Nephron progenitor cell (in vitro differentiated cells): Measurements from ENCODE around the gene SIPA1L2.

Experiments used
- DNase-seq: peaks from one replicate; pipeline ENCODE4 v3.0.0; 2021
- H3K27ac Mint-ChIP-seq: 2 replicates; pipeline ENCODE4 v1.8.0; 2021; ENCODE audit warnings: mild to moderate bottlenecking, moderate library complexity, mixed read lengths
- H3K27me3 Mint-ChIP-seq: 2 replicates; pipeline ENCODE4 v1.8.0; 2021; ENCODE audit warnings: mild to moderate bottlenecking, low read depth, mixed read lengths; ENCODE audit not compliant: poor library complexity
- H3K36me3 Mint-ChIP-seq: 2 replicates; pipeline ENCODE4 v1.8.0; 2021; ENCODE audit warnings: low read depth, mixed read lengths
- H3K4me1 Mint-ChIP-seq: 2 replicates; pipeline ENCODE4 v1.8.0; 2021; ENCODE audit warnings: mixed read lengths
- H3K4me3 Mint-ChIP-seq: 2 replicates; pipeline ENCODE4 v1.8.0; 2021; ENCODE audit warnings: mild to moderate bottlenecking, moderate library complexity, mixed read lengths
- H3K9me3 Mint-ChIP-seq: 2 replicates; pipeline ENCODE4 v1.8.0; 2021; ENCODE audit warnings: mild to moderate bottlenecking, moderate library complexity, mixed read lengths
- TF ChIP-seq, protein P1 (sequence below): fragments of 200-600 bp; sonication (generic); IDR thresholded peaks from 2 replicates; pipeline ENCODE4 v1.5.0; 2021; ENCODE audit warnings: antibody characterized with exemption

SIPA1L2 gene

GRCh38 chr1:232636799-232637198 is 6.9 kb upstream of the SIPA1L2 start:
- no peaks in the 10 kb centered on the region for H3K9me3 Mint-ChIP-seq
- H3K36me3 Mint-ChIP-seq: no peaks in the 10 kb centered on the region
- no peak for DNase-seq
- H3K4me3 Mint-ChIP-seq: no peak overlapping the region
- H3K27ac Mint-ChIP-seq: no peak overlapping the region
- TF ChIP-seq, protein P1, sequence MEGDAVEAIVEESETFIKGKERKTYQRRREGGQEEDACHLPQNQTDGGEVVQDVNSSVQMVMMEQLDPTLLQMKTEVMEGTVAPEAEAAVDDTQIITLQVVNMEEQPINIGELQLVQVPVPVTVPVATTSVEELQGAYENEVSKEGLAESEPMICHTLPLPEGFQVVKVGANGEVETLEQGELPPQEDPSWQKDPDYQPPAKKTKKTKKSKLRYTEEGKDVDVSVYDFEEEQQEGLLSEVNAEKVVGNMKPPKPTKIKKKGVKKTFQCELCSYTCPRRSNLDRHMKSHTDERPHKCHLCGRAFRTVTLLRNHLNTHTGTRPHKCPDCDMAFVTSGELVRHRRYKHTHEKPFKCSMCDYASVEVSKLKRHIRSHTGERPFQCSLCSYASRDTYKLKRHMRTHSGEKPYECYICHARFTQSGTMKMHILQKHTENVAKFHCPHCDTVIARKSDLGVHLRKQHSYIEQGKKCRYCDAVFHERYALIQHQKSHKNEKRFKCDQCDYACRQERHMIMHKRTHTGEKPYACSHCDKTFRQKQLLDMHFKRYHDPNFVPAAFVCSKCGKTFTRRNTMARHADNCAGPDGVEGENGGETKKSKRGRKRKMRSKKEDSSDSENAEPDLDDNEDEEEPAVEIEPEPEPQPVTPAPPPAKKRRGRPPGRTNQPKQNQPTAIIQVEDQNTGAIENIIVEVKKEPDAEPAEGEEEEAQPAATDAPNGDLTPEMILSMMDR: no peak
- peaks cover 6% of the 10 kb centered on the region for H3K4me1 Mint-ChIP-seq
- peaks cover 8% of the 10 kb centered on the region for H3K27me3 Mint-ChIP-seq

DNA sequence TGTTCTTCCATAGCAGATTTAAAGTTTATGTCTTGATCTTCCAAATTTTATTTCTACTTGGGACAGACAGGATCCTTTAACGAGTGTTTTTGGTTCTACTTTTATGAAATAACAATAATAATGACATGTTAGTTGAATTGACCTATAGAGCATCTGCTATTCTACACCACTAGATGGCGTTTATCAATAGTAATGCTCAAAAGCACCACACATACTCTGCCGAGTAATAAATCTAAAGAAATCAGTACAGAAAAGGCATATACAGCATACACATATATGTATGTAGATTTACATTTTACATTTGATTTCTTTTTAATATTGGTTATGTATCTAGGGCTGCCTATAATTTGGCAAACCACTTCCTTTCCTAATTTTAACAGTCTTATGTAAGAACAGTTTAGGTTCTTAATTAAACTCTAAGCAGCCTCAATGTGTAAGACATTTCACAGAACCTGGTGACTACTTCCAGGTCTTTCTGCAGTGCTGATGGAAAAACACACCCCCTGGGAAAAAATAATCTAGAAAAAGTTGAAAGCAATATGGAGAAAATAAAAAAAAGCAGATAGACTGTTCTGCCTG is 5.9 kb upstream of the SIPA1L2 start:
- Mint-ChIP-seq H3K27me3 (peaks cover 12% of the 10 kb centered on the region), H3K4me3 (no peak overlapping the region), H3K27ac (no peak overlapping the region), H3K4me1 (peaks cover 6% of the 10 kb centered on the region), H3K36me3 (no peaks in the 10 kb centered on the region), H3K9me3 (no peaks in the 10 kb centered on the region)
- DNase-seq: no peak
- TF ChIP-seq, protein P1: peak; percentile 82

DNA sequence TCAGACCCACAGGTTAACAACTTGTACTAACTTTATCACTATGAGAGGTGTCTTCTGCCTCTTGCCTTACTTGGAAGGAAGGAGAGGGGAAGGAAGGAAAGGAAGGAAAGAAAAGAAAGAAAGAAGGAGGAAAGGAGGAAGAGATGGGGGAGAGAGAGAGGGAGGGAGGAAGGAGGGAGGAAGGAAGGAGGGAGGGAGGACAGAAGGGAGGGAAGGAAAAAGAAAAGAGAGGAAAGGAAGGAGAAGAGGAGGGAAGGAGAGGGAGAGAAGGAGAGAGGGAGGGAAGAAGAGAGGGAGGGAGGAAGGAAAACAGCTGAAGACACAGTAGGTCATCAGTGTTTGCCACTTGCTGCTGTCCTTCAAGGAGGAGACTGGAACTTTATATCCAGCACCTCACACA is 5.3 kb upstream of the SIPA1L2 start:
- DNase-seq: no peak
- peaks cover 9% of the 10 kb centered on the region for H3K4me1 Mint-ChIP-seq
- no peaks in the 10 kb centered on the region for H3K9me3 Mint-ChIP-seq
- no peak overlapping the region for H3K4me3 Mint-ChIP-seq
- TF ChIP-seq, protein P1: no peak
- H3K27me3 Mint-ChIP-seq: peaks cover 12% of the 10 kb centered on the region
- H3K36me3 Mint-ChIP-seq: no peaks in the 10 kb centered on the region
- no peak overlapping the region for H3K27ac Mint-ChIP-seq

DNA sequence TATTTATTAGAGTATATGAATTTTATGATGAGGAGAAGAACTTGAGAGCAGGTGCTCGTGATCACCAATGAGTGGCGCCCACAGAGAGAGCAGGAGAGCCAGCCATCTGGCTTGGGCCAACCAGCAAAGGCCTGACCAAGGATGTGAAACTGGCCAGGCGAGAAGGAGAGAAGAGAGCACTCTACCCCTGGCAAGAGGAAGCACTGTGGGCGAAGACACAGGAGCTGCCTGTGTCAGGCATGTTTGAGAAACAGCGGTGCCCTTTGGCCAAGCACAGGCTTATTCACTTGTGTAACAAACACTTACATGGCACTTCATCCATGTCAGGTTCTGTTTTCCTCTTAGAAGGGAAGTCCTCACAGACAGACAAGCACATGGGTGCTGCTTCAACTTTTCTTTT is 4.2 kb upstream of the SIPA1L2 start:
- H3K4me3 Mint-ChIP-seq: no peak overlapping the region
- TF ChIP-seq, protein P1: no peak
- H3K27ac Mint-ChIP-seq: no peak overlapping the region
- no peak for DNase-seq
- H3K9me3 Mint-ChIP-seq: no peaks in the 10 kb centered on the region
- peaks cover 14% of the 10 kb centered on the region for H3K27me3 Mint-ChIP-seq
- peaks cover 11% of the 10 kb centered on the region for H3K4me1 Mint-ChIP-seq
- no peaks in the 10 kb centered on the region for H3K36me3 Mint-ChIP-seq

- TF ChIP-seq, protein P1: no peak
- H3K9me3 Mint-ChIP-seq: no peaks in the 10 kb centered on the region
- H3K4me1 Mint-ChIP-seq: peaks cover 43% of the 10 kb centered on the region
- no peak for DNase-seq
- peak overlapping the region; percentile 88 for H3K4me3 Mint-ChIP-seq
- H3K27ac Mint-ChIP-seq: no peak overlapping the region
- H3K27me3 Mint-ChIP-seq: peaks cover 24% of the 10 kb centered on the region
- H3K36me3 Mint-ChIP-seq: no peaks in the 10 kb centered on the region
These were observed 912 bp upstream of the SIPA1L2 start for GRCh38 chr1:232630894-232631195.

GRCh38 chr1:232629250-232630046 is 485 bp downstream of the SIPA1L2 start:
- TF ChIP-seq, protein P1: no peak
- no peak overlapping the region for H3K27ac Mint-ChIP-seq
- no peaks in the 10 kb centered on the region for H3K9me3 Mint-ChIP-seq
- peaks cover 57% of the 10 kb centered on the region for H3K4me1 Mint-ChIP-seq
- no peaks in the 10 kb centered on the region for H3K36me3 Mint-ChIP-seq
- peak overlapping the region; percentile 97 for H3K4me3 Mint-ChIP-seq
- peak; percentile 57 for DNase-seq
- peaks cover 24% of the 10 kb centered on the region for H3K27me3 Mint-ChIP-seq
